ENCODE results near the gene PLCXD1.

- TF ChIP-seq CTCF (IDR thresholded peaks at IDR 0.05; ENCODE audit: insufficient read depth, low read depth, low read length) = no peak
- no peak for TF ChIP-seq EZH2 (IDR thresholded peaks at IDR 0.05; ENCODE audit: insufficient read depth, low read length)
Measured at GRCh38 chrX:329291-329910, 48.2 kb downstream of the PLCXD1 start.
